GM23248 (cell line): ENCODE results near the gene MAML2. TPM values are rescaled to one million over a fixed set of nuclear protein-coding genes. Genes with fewer than 3 reads are reported as not detected.

Experiments
- DNase-seq: peaks from one replicate; pipeline ENCODE4 v3.0.0-alpha.2; 2015
- H2AFZ ChIP-seq: fragments of 200-600 bp; sonication (generic); 2 replicates; pipeline ENCODE4 v1.6.1; 2016; ENCODE audit warnings: antibody characterized with exemption
- H3F3A ChIP-seq: fragments of 200-600 bp; sonication (generic); 2 replicates; pipeline ENCODE4 v1.6.1; 2016; ENCODE audit warnings: mild to moderate bottlenecking, antibody characterized with exemption, mixed run types; ENCODE audit not compliant: insufficient read depth
- H3K27ac ChIP-seq: fragments of 200-600 bp; sonication (generic); 2 replicates; pipeline ENCODE4 v1.5.1; 2016; ENCODE audit warnings: mild to moderate bottlenecking
- H3K27me3 ChIP-seq: fragments of 200-600 bp; sonication (generic); replicated peaks from 2 replicates; pipeline ENCODE4 v1.6.1; 2016; ENCODE audit warnings: mild to moderate bottlenecking; ENCODE audit not compliant: insufficient read depth
- H3K36me3 ChIP-seq: fragments of 200-600 bp; sonication (generic); 2 replicates; pipeline ENCODE4 v1.6.1; 2016; ENCODE audit warnings: low read depth, mild to moderate bottlenecking
- H3K4me1 ChIP-seq: fragments of 200-600 bp; sonication (generic); 2 replicates; pipeline ENCODE4 v1.6.1; 2016; ENCODE audit warnings: mild to moderate bottlenecking; ENCODE audit not compliant: insufficient read depth
- H3K4me2 ChIP-seq: fragments of 200-600 bp; sonication (generic); one replicate; pipeline ENCODE4 v1.6.1; 2016; ENCODE audit warnings: mild to moderate bottlenecking; ENCODE audit not compliant: unreplicated experiment
- H3K4me3 ChIP-seq: fragments of 200-600 bp; sonication (generic); 2 replicates; pipeline ENCODE4 v1.5.1; 2016; ENCODE audit warnings: mild to moderate bottlenecking
- H3K79me2 ChIP-seq: fragments of 200-600 bp; sonication (generic); 2 replicates; pipeline ENCODE4 v1.6.1; 2016; ENCODE audit warnings: mild to moderate bottlenecking; ENCODE audit not compliant: insufficient read depth
- H3K9ac ChIP-seq: fragments of 200-600 bp; sonication (generic); 2 replicates; pipeline ENCODE4 v1.6.1; 2016; ENCODE audit warnings: mild to moderate bottlenecking
- H3K9me2 ChIP-seq: fragments of 200-600 bp; sonication (generic); 2 replicates; pipeline ENCODE4 v1.6.1; 2016; ENCODE audit warnings: mixed run types, mild to moderate bottlenecking, moderate library complexity; ENCODE audit not compliant: insufficient read depth
- H3K9me3 ChIP-seq: fragments of 200-600 bp; sonication (generic); one replicate; pipeline ENCODE4 v1.6.1; 2017; ENCODE audit warnings: low read depth
- H4K20me1 ChIP-seq: fragments of 200-600 bp; sonication (generic); 2 replicates; pipeline ENCODE4 v1.6.0; 2016; ENCODE audit not compliant: insufficient read depth
- EZH2 ChIP-seq: fragments of 200-600 bp; sonication (generic); IDR thresholded peaks from 2 replicates; pipeline ENCODE4 v1.6.1; 2018; ENCODE audit warnings: antibody characterized with exemption, mild to moderate bottlenecking; ENCODE audit not compliant: insufficient read depth, poor library complexity, severe bottlenecking
- EZH2phosphoT487 ChIP-seq: fragments of 200-600 bp; sonication (generic); IDR thresholded peaks from 2 replicates; pipeline ENCODE4 v1.6.1; 2018; ENCODE audit warnings: antibody characterized with exemption, moderate library complexity, mild to moderate bottlenecking, low read depth; ENCODE audit not compliant: insufficient read depth
- WGBS, 2 experiments: methylation state at CpG; one replicate each; pipeline ENCODE4 v1.1.6; 2015 to 2017; ENCODE audit warnings: low lambda C conversion rate in 2 of 2, low coverage in 1 of 2; ENCODE audit errors: missing lambda C conversion rate in 2 of 2; 5-methylcytosine and 5-hydroxymethylcytosine counted together
- in situ Hi-C: fragments of 300-500 bp; cut with MboI; formaldehyde crosslinking; loops from 2 replicates; pipeline ENCODE4 v1.15.0; 2020
- polyA plus RNA-seq: library from polyadenylated mRNA; unstranded; fragments of >200 nt; fragmentation: Nextera tagmentation; extraction: Ambion mirVana; gene quantifications from 2 replicates; pipeline ENCODE4 v1.2.1, GENCODE V29; 2016
- total RNA-seq: library from RNA; depleted of rRNA; stranded (reverse); fragments of >200 nt; shearing (Covaris generic); gene quantifications from 2 replicates; pipeline ENCODE4 v1.2.3, GENCODE V29; 2014

MAML2 gene
- total and polyA plus RNA-seq, 2 experiments from 2014 or later = 7.4 to 23.7 TPM

DNA sequence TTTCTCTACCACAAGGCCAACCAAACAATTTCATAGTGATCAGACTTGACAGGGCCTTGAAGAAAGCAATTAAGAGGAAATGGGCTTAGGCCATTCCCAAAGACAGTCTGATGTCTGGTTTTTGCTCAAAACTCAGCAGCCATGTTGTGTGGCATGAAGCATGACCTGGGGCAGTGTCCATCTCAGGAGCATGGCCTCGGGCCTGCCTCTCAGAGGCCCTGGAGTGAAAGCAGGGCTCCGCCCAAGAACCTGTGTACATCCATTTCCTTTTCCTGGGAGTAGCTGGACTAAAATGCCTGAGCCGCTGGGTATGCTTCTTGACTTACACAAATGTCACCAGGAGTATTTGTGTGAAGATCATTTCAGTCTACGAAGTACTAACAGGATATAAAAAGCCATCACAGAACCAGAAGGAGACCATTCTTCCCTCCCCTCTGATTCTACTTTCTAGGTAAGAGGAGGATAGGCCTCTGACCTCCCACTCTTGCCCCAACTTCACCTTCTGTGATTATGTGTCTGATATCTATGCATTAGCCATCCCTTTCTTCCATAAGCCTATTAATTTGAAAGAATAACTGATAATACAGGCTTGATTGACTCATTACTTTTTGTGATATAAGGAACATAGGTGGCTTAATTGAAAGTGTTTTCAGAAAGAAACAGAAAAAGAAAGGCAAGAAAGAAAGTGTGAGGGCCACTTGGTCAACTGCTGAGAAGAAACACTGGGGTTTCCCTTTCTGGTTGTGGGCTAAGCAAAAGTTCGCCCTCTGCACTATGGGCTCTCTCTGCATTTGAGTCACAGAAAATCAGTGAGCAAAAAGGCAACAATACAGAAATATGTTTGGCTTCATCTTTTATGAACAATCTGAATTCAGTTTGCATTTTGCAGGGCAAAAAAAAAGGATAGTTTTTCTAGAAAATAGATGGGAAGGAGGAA is 230.5 kb downstream of the MAML2 start:
- peak overlapping the region; percentile 26 for H3K4me3 ChIP-seq
- H3K9me3 ChIP-seq = no peaks in the 10 kb centered on the region
- H3K79me2 ChIP-seq = peaks cover 89% of the 10 kb centered on the region
- H4K20me1 ChIP-seq = no peaks in the 10 kb centered on the region
- in situ Hi-C loops = no loop called here
- no peaks in the 10 kb centered on the region for H3K36me3 ChIP-seq
- peak overlapping the region; percentile 79 for H3K27ac ChIP-seq
- WGBS, 2 experiments = 75 to 82% methylated on average over 5 of the region's 5 CpGs
- H3K4me1 ChIP-seq = peaks cover 45% of the 10 kb centered on the region
- peaks cover 61% of the 10 kb centered on the region for H3F3A ChIP-seq
- H3K4me2 ChIP-seq = peak overlapping the region; percentile 79
- H3K27me3 ChIP-seq = no peaks in the 10 kb centered on the region
- DNase-seq = peak; percentile 60
- H3K9ac ChIP-seq = peak overlapping the region; percentile 67
- no peaks in the 10 kb centered on the region for H3K9me2 ChIP-seq
- no peak overlapping the region for H2AFZ ChIP-seq
- no peak for TF ChIP-seq EZH2
- no peak for TF ChIP-seq EZH2phosphoT487

DNA sequence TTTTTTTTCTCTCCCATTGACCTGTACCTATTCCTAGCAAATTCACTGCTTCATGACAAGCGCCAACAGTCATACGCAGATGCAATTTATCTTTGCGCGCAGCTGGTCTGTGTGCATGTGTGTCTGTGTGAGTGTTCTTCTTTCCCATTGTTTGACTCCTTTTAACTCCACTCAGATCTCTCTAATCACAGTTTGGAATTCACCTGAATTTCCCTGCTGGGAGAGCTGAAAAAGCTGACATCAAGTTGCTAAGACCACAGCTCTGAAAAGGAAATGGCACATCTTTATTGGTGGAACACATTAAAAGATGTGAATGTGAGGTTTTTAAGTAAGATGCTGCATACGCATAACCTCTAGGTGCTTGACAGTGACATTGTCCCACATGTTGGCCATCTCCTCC is 231.7 kb downstream of the MAML2 start:
- WGBS, 2 experiments = 97 to 99% methylated on average over 5 of the region's 5 CpGs
- TF ChIP-seq EZH2phosphoT487 = no peak
- H3K9ac ChIP-seq = no peak overlapping the region
- in situ Hi-C loops = no loop called here
- no peaks in the 10 kb centered on the region for H3K27me3 ChIP-seq
- H3K4me3 ChIP-seq = no peak overlapping the region
- H2AFZ ChIP-seq = no peak overlapping the region
- DNase-seq = no peak
- H3K36me3 ChIP-seq = no peaks in the 10 kb centered on the region
- peaks cover 55% of the 10 kb centered on the region for H3F3A ChIP-seq
- H3K4me1 ChIP-seq = peaks cover 45% of the 10 kb centered on the region
- peaks cover 89% of the 10 kb centered on the region for H3K79me2 ChIP-seq
- H3K27ac ChIP-seq = peak overlapping the region; percentile 79
- no peaks in the 10 kb centered on the region for H3K9me3 ChIP-seq
- no peak overlapping the region for H3K4me2 ChIP-seq
- H4K20me1 ChIP-seq = no peaks in the 10 kb centered on the region
- no peaks in the 10 kb centered on the region for H3K9me2 ChIP-seq

- 95 to 97% methylated on average over 4 of the region's 4 CpGs for WGBS, 2 experiments
- H3K9me2 ChIP-seq = no peaks in the 10 kb centered on the region
These were observed 232.7 kb downstream of the MAML2 start for GRCh38 chr11:96110302-96110701.

GRCh38 chr11:96109331-96110030 is 233.5 kb downstream of the MAML2 start:
- Histone ChIP-seq H3K9me2 (no peaks in the 10 kb centered on the region), H3K4me1 (peaks cover 59% of the 10 kb centered on the region), H3K36me3 (no peaks in the 10 kb centered on the region), H3K4me2 (no peak overlapping the region), H3K79me2 (peaks cover 89% of the 10 kb centered on the region), H3K9me3 (no peaks in the 10 kb centered on the region), H4K20me1 (no peaks in the 10 kb centered on the region), H3K9ac (0 out of 2 replicates have a peak overlapping the region, but pooled peaks have one; percentile 10), H2AFZ (no peak overlapping the region), H3K27me3 (no peaks in the 10 kb centered on the region), H3K27ac (peak overlapping the region; percentile 43), H3F3A (peaks cover 61% of the 10 kb centered on the region), H3K4me3 (no peak overlapping the region)
- WGBS, 2 experiments = 64 to 67% methylated on average over 5 of the region's 5 CpGs
- in situ Hi-C loops = no loop called here
- TF ChIP-seq EZH2 = no peak
- DNase-seq = peak; percentile 38

More at GRCh38 chr11:96110302-96110701, 232.7 kb downstream of the MAML2 start:
- in situ Hi-C loops = no loop called here
- Histone ChIP-seq H3K27ac (no peak overlapping the region), H4K20me1 (no peaks in the 10 kb centered on the region), H3K4me1 (peaks cover 51% of the 10 kb centered on the region), H2AFZ (no peak overlapping the region), H3K36me3 (no peaks in the 10 kb centered on the region), H3K4me2 (no peak overlapping the region), H3F3A (peaks cover 55% of the 10 kb centered on the region), H3K9me3 (no peaks in the 10 kb centered on the region), H3K79me2 (peaks cover 89% of the 10 kb centered on the region), H3K4me3 (no peak overlapping the region), H3K27me3 (no peaks in the 10 kb centered on the region), H3K9ac (no peak overlapping the region)
- DNase-seq = no peak
- TF ChIP-seq EZH2phosphoT487 (no peak), EZH2 (no peak)
